HepG2 (cell line): ENCODE data around the gene DYTN. TPM values are rescaled to one million over a fixed set of nuclear protein-coding genes. Genes with fewer than 3 reads are reported as not detected.

Source experiments
- ADNP ChIP-seq: sonication (generic); formaldehyde crosslinking; IDR thresholded peaks from 2 replicates; pipeline ENCODE4 v1.4.0; 2020; ENCODE audit warnings: missing genetic modification reagents
- ARNT ChIP-seq: fragments of 450-650 bp; IDR thresholded peaks from 2 replicates; pipeline ENCODE4 v1.6.1; 2017
- CBFB ChIP-seq: sonication (generic); formaldehyde crosslinking; IDR thresholded peaks from 2 replicates; pipeline ENCODE4 v1.4.0; 2020; ENCODE audit warnings: missing genetic modification reagents
- DNMT3B ChIP-seq: conservative IDR thresholded peaks from 2 replicates; pipeline ENCODE4 v1.6.1; 2016; ENCODE audit warnings: missing biosample characterization, control low read depth
- DR1 ChIP-seq: sonication (generic); formaldehyde crosslinking; IDR thresholded peaks from 2 replicates; pipeline ENCODE4 v1.8.0; 2021; ENCODE audit warnings: mild to moderate bottlenecking, missing genetic modification reagents, inconsistent platforms
- EED ChIP-seq: sonication (generic); formaldehyde crosslinking; IDR thresholded peaks from 2 replicates; pipeline ENCODE4 v1.5.0; 2020; ENCODE audit warnings: mild to moderate bottlenecking, missing genetic modification reagents
- FOXK1 ChIP-seq: sonication (generic); formaldehyde crosslinking; IDR thresholded peaks from 2 replicates; pipeline ENCODE4 v1.4.0; 2020; ENCODE audit warnings: low read depth, missing genetic modification reagents, borderline replicate concordance
- FOXO1 ChIP-seq: sonication (generic); formaldehyde crosslinking; IDR thresholded peaks from 2 replicates; pipeline ENCODE4 v1.4.0; 2020; ENCODE audit warnings: missing genetic modification reagents
- MAFK ChIP-seq, 2 experiments: IDR thresholded peaks in 1 of 2; conservative IDR thresholded peaks in 1 of 2; 2 replicates each; pipeline ENCODE4 v1.6.1; 2011; ENCODE audit warnings: improper control_type of control experiment in 2 of 2, low read length in 2 of 2
- MYPOP ChIP-seq: sonication (generic); formaldehyde crosslinking; IDR thresholded peaks from 2 replicates; pipeline ENCODE4 v1.8.1; 2023; ENCODE audit warnings: mild to moderate bottlenecking, moderate library complexity, missing genetic modification reagents
- NR2F2 ChIP-seq: IDR thresholded peaks from 2 replicates; pipeline ENCODE4 v1.6.1; 2012; ENCODE audit warnings: low read depth, inconsistent platforms, borderline replicate concordance
- NR2F6 ChIP-seq, 2 experiments: IDR thresholded peaks; 2 replicates each; pipeline ENCODE4 v1.6.1; 2016; ENCODE audit warnings: antibody characterized with exemption in 1 of 2, mild to moderate bottlenecking in 1 of 2
- PAX8 ChIP-seq: sonication (generic); formaldehyde crosslinking; IDR thresholded peaks from 2 replicates; pipeline ENCODE4 v1.8.0; 2022; ENCODE audit warnings: mild to moderate bottlenecking, missing genetic modification reagents, borderline replicate concordance
- PHF20 ChIP-seq: sonication (generic); formaldehyde crosslinking; IDR thresholded peaks from 2 replicates; pipeline ENCODE4 v1.5.0; 2020; ENCODE audit warnings: mild to moderate bottlenecking, missing genetic modification reagents
- POLR2G ChIP-seq: fragments of 200-400 bp; formaldehyde crosslinking; IDR thresholded peaks from 2 replicates; pipeline ENCODE4 v1.6.1; 2018; ENCODE audit warnings: mild to moderate bottlenecking, low read depth, low read length, moderate library complexity
- SCMH1 ChIP-seq: sonication (generic); formaldehyde crosslinking; IDR thresholded peaks from 2 replicates; pipeline ENCODE4 v1.9.0; 2021; ENCODE audit warnings: missing genetic modification reagents, mild to moderate bottlenecking, borderline replicate concordance
- SIX1 ChIP-seq: sonication (generic); formaldehyde crosslinking; IDR thresholded peaks from 2 replicates; pipeline ENCODE4 v1.4.0; 2020; ENCODE audit warnings: missing genetic modification reagents, borderline replicate concordance
- ZFP36L2 ChIP-seq: sonication (generic); formaldehyde crosslinking; IDR thresholded peaks from 2 replicates; pipeline ENCODE4 v1.4.0; 2020; ENCODE audit warnings: missing genetic modification reagents
- ZFP62 ChIP-seq: sonication (generic); formaldehyde crosslinking; IDR thresholded peaks from 2 replicates; pipeline ENCODE4 v1.4.0; 2020; ENCODE audit warnings: missing genetic modification reagents
- ZFY ChIP-seq: sonication (generic); formaldehyde crosslinking; IDR thresholded peaks from 2 replicates; pipeline ENCODE4 v1.4.0; 2020; ENCODE audit warnings: missing genetic modification reagents
- ZNF101 ChIP-seq: sonication (generic); formaldehyde crosslinking; IDR thresholded peaks from 2 replicates; pipeline ENCODE4 v1.4.0; 2020; ENCODE audit warnings: mild to moderate bottlenecking, low read depth, missing genetic modification reagents, borderline replicate concordance
- ZNF350 ChIP-seq: sonication (generic); formaldehyde crosslinking; IDR thresholded peaks from 2 replicates; pipeline ENCODE4 v1.4.0; 2020; ENCODE audit warnings: mild to moderate bottlenecking, low read depth, missing genetic modification reagents, borderline replicate concordance
- ZNF382 ChIP-seq: sonication (generic); formaldehyde crosslinking; IDR thresholded peaks from 2 replicates; pipeline ENCODE4 v1.5.0; 2020; ENCODE audit warnings: missing genetic modification reagents, mild to moderate bottlenecking, borderline replicate concordance
- ZNF549 ChIP-seq: sonication (generic); formaldehyde crosslinking; IDR thresholded peaks from 2 replicates; pipeline ENCODE4 v1.5.0; 2020; ENCODE audit warnings: missing genetic modification reagents
- ZNF567 ChIP-seq: sonication (generic); formaldehyde crosslinking; IDR thresholded peaks from 2 replicates; pipeline ENCODE4 v1.8.1; 2023; ENCODE audit warnings: mild to moderate bottlenecking, missing genetic modification reagents, borderline replicate concordance
- ZNF569 ChIP-seq: sonication (generic); formaldehyde crosslinking; IDR thresholded peaks from 2 replicates; pipeline ENCODE4 v1.5.0; 2020; ENCODE audit warnings: mild to moderate bottlenecking, missing genetic modification reagents, moderate library complexity, borderline replicate concordance
- ZNF790 ChIP-seq: sonication (generic); formaldehyde crosslinking; IDR thresholded peaks from 2 replicates; pipeline ENCODE4 v1.8.0; 2022; ENCODE audit warnings: missing genetic modification reagents, mild to moderate bottlenecking, borderline replicate concordance
- ZSCAN31 ChIP-seq: sonication (generic); formaldehyde crosslinking; IDR thresholded peaks from 2 replicates; pipeline ENCODE4 v1.5.0; 2020; ENCODE audit warnings: low read depth, mild to moderate bottlenecking, missing genetic modification reagents
- polyA plus RNA-seq, 8 experiments: library from polyadenylated mRNA; depleted of rRNA in 3 of 8; stranded (reverse) in 7 of 8; unstranded in 1 of 8; fragments of >200 nt; fragmentation: Illumina TruSeq in 4 of 8; extraction: Trizol in 4 of 8; gene quantifications; 2 replicates each; pipeline versions ENCODE4 v1.2.1 to v1.2.3, GENCODE V29; 2011 to 2016; ENCODE audit warnings: low read depth in 4 of 8, missing spikeins in 1 of 8, mixed read lengths in 1 of 8; ENCODE audit not compliant: insufficient read depth in 1 of 8
- total RNA-seq, 5 experiments: library from RNA; depleted of rRNA; stranded (reverse); fragments of >200 nt; fragmentation: Illumina TruSeq; extraction: Trizol; gene quantifications; 2 replicates each; pipeline ENCODE4 v1.2.3, GENCODE V29; 2016; ENCODE audit warnings: low read depth in 1 of 5
- TF ChIP-seq, protein P1 (sequence below): sonication (generic); formaldehyde crosslinking; IDR thresholded peaks from 2 replicates; pipeline ENCODE4 v1.4.0; 2020; ENCODE audit warnings: missing genetic modification reagents

Gene DYTN
- total and polyA plus RNA-seq, 2 of the 13 experiments (the other 11 are each of a cell fraction or from before 2014, with no cell fraction given) = not detected

DNA sequence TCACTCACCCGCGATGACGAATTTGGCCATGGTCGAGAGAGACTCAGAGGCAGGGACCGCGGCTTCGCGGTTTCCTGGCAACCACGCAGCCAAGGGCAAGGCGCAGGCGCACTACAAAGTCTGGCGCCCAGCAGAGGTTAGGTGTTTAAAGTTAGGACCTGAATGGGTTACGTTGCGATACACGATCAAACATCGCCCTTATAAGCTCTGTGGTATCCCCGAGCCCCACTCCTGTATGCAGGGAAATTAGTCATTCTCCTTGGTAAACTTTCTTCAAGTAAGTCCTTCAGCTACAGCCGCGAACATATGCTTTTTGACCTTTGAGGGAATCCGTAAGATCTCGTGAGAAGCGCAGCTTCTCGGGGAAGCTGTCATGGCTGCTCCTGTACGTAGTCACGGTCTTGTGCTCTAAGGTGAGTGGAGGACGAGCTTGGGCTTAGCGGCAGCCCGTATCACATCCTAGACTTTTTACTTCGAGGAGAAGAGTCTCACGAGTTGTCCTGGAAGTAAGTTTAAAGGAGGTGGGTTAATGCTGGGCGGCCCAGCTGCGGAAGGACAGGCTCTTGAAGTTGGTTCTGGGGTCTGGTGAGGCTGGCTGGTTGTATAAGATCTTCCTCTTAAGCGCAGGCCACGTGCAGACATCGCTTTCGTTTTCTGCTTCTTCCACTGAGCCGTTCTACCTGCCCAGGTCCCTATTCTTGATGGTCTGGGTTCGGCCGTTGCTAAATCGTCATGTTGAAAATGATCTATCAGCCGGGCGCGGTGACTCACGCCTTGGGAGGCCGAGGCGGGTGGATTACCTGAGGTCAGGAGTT lies 47.3 kb upstream of the DYTN start, which contains the start of the genes FASTKD2 and MDH1B (continued):
- no peak for TF ChIP-seq ADNP (CRISPR knock-in tag)
- peak; percentile 25; the same call in 1 of the 2 replicates for TF ChIP-seq ZNF567 (CRISPR knock-in tag)
- TF ChIP-seq FOXK1 (CRISPR knock-in tag) = peak; percentile 85; the same call in 1 of the 2 replicates
- no peak for TF ChIP-seq ZNF382 (CRISPR knock-in tag)
- TF ChIP-seq POLR2G = peak; percentile 98
- no peak for TF ChIP-seq ZNF790 (CRISPR knock-in tag)
- TF ChIP-seq ZFP36L2 = peak; percentile 68; the same call in 1 of the 2 replicates
- 0 out of 2 replicates have a peak, but pooled peaks have one; percentile 51 for TF ChIP-seq CBFB (CRISPR knock-in tag)
- no peak for TF ChIP-seq ZNF101
- TF ChIP-seq ZNF350 (CRISPR knock-in tag) = peak; percentile 94
- TF ChIP-seq MYPOP (CRISPR knock-in tag) = peak; percentile 96
- no peak; the same call in 1 of the 2 replicates for TF ChIP-seq DNMT3B
- TF ChIP-seq EED (CRISPR knock-in tag) = 0 out of 2 replicates have a peak, but pooled peaks have one; percentile 66
- no peak for TF ChIP-seq ZFP62 (CRISPR knock-in tag)
- no peak for TF ChIP-seq SCMH1 (CRISPR knock-in tag)
- peak; percentile 95 for TF ChIP-seq PHF20
- no peak; the same call in 1 of the 2 replicates for TF ChIP-seq NR2F2
- TF ChIP-seq ARNT = no peak
- peak; percentile 64; the same call in 1 of the 2 replicates for TF ChIP-seq DR1 (CRISPR knock-in tag)
- TF ChIP-seq SIX1 (CRISPR knock-in tag) = 0 out of 2 replicates have a peak, but pooled peaks have one; percentile 31
- TF ChIP-seq PAX8 (CRISPR knock-in tag) = peak; percentile 71; the same call in 1 of the 2 replicates
- TF ChIP-seq FOXO1 (CRISPR knock-in tag) = 0 out of 2 replicates have a peak, but pooled peaks have one; percentile 32
- peak; percentile 63 for TF ChIP-seq NR2F6 (IDR thresholded peaks at IDR 0.05)
- TF ChIP-seq NR2F6 (CRISPR knock-in tag; IDR thresholded peaks at IDR 0.05) = peak; percentile 38; the same call in 1 of the 2 replicates
- TF ChIP-seq MAFK (conservative IDR thresholded peaks at IDR 0.05 in 1 of 2, IDR thresholded peaks at IDR 0.05 in 1 of 2; ENCODE audit: low read length in 2 of 2) = no peak
- peak; percentile 76; the same call in 1 of the 2 replicates for TF ChIP-seq ZSCAN31 (CRISPR knock-in tag)
- peak; percentile 96; the same call in 1 of the 2 replicates for TF ChIP-seq ZNF569 (CRISPR knock-in tag)
- peak; percentile 88 for TF ChIP-seq ZFY
- TF ChIP-seq, protein P1, sequence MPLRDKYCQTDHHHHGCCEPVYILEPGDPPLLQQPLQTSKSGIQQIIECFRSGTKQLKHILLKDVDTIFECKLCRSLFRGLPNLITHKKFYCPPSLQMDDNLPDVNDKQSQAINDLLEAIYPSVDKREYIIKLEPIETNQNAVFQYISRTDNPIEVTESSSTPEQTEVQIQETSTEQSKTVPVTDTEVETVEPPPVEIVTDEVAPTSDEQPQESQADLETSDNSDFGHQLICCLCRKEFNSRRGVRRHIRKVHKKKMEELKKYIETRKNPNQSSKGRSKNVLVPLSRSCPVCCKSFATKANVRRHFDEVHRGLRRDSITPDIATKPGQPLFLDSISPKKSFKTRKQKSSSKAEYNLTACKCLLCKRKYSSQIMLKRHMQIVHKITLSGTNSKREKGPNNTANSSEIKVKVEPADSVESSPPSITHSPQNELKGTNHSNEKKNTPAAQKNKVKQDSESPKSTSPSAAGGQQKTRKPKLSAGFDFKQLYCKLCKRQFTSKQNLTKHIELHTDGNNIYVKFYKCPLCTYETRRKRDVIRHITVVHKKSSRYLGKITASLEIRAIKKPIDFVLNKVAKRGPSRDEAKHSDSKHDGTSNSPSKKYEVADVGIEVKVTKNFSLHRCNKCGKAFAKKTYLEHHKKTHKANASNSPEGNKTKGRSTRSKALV (CRISPR knock-in tag) = 0 out of 2 replicates have a peak, but pooled peaks have one; percentile 77
- TF ChIP-seq ZNF549 (CRISPR knock-in tag) = no peak
